ENCODE results near the gene TEX14.
"Not testable (repeated sequence)": the region's sequence is repeated elsewhere in the genome, so short reads cannot be mapped to it uniquely, and the experiment has no call there.

TEX14 gene

DNA sequence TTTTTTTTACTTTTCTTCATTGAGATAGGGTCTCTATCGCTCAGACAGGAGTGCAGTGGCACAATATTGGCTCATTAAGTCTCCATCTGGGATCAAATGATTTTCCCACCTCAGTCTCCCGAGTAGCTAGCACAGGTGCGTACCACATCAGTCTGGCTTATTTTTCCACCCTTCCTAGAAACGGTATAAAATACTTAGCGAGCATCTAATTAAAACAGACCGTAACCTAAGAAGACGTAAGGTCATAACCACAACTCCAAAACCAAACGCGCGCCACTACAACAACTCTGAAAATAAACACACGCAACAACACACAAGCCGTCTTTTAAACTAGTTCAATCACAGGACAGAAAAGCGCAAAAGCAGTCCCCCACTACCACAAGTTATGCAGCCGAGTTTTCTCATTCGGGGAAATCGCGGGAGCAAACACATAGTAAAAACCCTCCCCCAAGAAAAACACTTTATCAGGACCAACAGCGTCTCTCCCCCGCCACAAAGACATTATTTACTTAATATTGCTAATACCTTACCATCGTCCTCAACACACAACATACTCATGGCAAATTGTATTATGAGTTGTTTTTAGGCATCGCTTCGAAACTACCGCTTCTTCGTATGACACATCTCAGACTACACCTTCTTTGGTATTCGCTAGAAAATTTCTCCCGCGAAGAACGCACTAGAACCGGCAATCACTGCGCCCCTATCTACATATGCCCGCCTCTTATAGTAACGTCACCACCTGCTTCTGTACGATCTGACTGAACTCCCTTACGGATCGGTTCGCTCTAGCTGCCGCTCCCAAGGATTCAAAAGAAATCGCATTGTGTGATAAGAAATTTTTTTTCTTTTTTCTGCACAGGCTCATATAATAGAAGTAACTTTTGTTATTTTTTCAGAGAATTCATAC, 32.8 kb downstream of the TEX14 start:
- in situ Hi-C loops (cut with MboI; ENCODE audit: low sequenced_read_pairs): no loop called here

DNA sequence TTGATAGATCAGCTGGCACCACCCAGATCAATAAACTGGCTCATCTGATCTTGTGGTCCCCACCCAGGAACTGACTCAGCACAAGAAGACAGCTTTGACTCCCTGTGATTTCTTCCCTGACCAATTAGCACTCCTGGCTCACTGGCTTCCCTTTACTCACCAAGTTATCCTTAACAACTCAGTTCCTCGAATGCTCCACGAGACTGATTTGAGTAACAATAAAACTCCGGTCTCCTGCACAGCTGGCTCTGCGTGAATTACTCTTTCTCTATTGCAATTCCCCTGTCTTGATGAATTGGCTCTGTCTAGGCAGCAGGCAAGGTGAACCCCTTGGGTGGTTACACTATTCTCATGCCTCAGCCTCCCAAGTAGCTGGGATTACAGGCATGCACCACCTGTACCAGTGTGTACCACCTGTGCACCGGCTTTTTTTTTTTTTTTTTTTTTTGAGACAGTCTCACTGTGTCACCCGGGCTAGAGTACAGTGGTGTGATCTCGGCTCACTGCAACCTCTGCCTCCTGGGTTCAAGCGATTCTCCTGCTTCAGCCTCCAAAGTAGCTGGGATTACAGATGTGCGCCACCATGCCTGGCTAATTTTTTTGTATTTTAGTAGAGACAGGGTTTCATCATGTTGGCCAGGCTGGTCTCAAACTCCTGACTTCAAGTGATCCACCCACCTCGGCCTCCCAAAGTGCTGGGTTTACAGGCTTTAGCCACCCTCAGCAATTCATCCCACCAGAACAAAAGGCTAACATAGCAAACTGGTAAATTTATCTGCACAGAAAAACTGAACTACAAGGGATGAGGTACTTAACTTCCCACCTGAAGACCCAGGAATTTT, 33.7 kb downstream of the TEX14 start:
- in situ Hi-C loops (cut with MboI; ENCODE audit: low sequenced_read_pairs): not testable (repeated sequence)

DNA sequence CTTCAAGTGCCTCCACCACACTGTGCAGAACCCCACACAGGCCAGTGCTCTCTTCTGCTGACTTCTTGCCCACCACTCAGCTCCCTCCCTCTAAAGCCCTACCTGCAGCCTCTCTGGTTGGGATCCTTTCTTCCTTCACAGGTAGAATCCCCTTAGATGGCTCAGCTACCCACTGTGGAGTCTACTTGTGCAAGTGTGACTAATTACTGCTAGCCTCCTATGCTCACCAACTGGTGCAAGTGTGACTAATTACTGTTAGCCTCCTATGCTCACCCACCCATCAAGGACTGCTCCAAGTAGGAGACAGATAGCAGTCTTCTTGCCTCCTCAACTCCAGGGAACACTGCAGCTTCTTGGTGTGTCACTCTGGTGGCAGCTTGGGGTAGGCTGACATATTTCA, 43.6 kb downstream of the TEX14 start:
- in situ Hi-C loops (cut with MboI; ENCODE audit: low sequenced_read_pairs): no loop called here

DNA sequence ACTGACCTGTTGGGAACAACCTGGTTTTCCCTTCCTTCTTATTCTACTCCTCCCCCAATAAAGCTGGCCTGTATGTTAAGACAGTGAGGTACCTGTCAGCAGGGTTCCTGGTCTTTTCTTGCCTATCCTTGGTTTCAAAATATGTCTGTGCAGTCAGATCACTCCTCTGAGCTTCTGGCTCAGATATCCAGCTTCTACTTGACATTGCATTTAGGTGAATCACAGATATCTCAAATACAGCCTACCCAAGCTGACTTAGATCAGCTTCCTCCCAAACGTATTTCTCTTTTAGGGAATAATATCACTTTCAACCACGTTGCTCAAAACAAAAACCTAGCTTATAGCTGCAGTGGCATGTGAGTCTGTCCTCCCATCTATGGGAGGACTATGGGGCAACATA, 48.7 kb downstream of the TEX14 start:
- in situ Hi-C loops (cut with MboI; ENCODE audit: low sequenced_read_pairs): no loop called here

DNA sequence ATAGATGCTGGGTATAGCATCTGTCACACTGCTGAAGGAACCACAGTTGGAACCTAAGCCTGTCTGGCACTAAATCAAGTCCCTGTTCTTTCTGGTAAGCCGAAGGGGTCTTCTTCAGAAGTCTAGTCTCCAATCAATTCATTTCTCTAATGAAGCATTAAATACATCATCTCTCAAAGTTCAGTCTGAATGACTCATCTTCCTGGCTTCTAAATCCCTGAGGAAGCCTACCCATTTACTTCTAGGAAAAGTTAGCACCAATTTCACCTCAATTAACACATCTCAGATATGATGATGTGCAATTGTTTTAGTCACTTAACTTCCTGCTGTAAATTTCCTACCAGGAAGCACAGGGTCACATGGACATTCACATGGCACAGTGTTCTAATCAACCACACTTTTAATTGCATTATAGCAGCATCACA, 49.9 kb downstream of the TEX14 start:
- in situ Hi-C loops (cut with MboI; ENCODE audit: low sequenced_read_pairs): no loop called here

DNA sequence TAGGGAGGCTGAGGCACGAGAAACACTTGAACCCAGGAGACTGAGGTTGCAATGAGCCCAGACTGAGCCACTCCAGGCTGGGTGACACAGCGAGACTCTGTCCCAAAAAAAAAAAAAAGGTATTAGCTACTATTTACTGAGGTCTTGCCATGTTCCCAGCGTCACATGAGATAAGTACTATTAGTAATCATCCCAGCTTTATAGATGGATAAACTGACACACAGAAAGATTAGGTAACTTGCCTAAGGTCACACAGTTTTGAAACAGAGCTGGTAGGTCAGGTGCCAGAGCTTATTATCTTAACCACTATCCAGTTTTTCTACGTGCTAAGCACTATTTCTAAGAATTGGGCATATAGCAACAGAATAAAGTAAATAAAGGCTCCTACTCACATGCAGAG, 51.6 kb downstream of the TEX14 start:
- in situ Hi-C loops (cut with MboI; ENCODE audit: low sequenced_read_pairs): no loop called here

DNA sequence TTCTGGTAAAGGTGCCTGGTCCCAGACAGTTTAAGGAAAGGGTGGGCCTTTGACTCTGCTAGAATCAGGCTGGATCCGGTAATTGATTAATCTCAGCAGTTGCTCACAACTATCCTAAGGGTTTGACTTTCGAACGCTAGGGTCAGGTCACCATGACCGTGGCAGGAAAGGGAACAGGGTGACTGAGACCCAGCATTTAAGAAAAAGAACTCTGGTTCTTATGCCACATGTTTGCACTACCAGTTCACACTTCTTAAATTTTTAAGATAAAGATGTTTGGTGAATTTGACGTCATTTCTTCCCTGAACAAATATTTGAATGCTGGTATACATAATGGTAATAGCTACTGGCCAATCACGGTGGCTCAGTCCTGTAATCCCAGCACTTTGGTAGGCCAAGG, 52.2 kb downstream of the TEX14 start:
- in situ Hi-C loops (cut with MboI; ENCODE audit: low sequenced_read_pairs): no loop called here

DNA sequence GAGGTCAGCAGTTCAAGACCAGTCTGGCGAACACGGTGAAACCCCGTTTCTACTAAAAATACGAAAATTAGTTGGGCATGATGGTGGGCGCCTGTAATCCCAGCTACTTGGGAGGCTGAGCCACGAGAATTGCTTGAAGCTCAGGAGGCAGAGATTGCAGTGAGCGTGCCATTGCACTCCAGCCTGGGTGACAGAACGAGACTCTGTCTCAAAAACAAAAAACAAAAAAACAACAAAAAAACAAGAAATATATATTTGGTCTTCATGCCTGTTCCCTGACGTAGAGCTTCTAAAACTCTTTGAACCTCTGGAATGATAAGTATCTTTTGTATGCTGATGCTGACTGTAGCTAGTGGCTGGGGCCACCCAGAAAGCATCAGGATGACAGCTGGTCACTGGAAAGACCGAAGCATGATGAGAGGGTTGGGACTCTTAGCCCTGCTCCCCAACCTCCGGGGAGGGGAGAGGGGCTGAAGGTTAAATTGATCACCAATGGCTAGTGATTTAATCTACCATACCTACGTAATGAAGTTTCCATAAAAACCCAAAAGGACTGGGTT, 54.8 kb downstream of the TEX14 start:
- in situ Hi-C loops (cut with MboI; ENCODE audit: low sequenced_read_pairs): no loop called here

DNA sequence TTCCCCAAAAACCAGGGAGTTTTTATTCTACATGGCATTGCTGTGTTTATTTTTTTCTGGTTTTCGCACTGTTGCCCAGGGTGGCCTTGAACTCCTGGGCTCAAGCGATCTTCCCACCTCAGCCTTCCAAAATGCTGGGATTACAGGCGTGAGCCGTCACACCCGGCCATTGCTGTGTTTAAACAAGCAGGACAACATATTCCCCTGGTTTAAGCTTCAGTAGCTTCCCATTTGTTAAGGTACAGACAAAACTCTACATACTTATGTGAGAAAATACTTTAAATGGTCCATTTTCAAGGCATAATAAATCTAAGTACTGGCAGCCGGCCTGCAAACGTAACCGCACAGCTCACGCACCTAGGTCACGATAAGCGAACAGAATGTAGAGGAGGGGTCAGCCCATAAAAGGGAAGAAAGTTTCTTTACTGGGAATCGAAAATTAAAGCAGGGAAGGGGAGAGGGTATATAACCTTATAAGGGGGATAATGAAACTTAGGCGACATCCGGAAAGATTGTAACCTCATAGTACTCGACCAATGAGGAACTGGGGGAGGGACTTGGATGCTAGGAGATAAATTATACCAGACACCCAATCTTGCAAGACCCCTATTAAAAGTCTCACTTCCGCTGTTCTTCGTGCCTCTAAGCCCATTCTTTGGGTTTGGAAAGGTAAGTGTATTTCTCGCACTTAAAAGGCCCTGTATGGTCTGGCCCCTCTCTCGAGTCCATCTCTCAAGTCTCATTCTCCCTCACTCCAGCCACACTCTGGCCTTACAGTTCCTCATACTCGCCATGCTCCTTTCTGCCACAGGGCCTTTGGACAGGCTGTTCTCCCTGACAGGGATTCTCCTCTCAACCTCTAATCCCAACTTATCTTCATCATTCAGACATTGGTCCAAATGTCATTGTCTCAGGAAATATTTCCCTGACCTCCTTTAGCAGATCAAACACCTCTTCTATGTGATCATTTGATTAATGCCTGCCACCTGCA, 59.2 kb downstream of the TEX14 start:
- in situ Hi-C loops (cut with MboI; ENCODE audit: low sequenced_read_pairs): no loop called here

DNA sequence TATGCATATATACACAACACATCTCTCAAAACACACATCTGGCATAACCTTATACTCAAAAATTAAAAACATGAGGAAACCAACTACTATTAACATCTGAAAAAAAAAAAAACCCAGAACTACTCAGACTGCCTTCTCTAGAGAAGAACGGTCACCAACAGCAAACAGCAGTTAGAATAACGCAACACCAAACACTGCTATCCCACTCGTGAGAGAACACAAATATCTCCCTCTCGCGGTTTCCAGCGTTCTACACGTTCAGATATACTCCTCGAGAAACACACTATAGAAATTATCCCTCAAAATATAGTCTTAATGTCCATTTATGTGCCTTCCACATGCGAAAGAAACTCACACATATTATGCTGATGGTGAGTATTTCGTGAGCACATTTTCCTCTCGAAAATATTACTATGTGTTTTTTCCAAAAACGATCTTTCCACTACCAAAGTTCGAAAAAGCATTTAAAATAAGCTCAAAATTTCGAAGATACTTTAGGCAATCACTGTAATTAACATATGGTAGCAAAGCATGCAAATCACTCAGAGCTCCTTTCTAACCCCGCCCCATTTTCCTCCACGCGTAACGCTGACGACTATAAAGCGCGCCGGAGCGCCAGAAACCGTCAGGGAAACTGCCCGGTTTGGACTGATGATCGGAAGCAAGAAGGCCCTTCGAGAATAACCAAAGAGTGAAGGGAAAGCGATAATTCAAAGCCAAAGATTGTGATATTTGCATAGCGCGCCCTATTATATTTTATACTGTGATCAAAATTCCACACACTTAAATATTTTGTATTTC, 60.1 kb downstream of the TEX14 start:
- in situ Hi-C loops (cut with MboI; ENCODE audit: low sequenced_read_pairs): no loop called here

DNA sequence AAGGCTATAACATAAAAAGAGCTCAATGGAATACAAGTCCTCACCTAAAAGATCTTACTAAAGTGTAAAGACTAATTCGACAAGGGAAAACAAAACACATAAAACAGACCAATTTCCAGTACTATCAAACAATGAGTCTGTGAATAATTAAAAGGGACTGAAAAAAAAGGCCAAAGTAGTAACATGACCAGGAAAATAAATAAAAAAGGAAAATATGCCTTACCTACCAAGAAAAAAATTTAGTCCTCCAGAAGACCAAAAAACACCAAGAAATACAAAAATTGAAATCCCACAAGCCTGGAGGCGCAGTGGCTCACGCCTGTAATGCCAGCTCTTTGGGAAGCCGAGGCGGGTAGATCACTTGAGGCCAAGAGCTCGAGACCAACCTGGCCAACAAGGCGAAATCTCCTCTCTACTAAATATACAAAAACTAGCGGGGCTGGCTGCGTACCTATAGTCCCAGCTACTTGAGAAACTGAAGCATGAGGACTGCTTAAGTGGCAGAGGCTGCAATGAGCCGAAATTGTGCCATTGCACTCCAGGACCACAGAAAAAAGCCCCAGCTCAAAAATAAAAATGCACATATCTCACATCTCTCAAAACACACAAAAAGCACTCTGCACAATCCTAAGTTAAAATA, 60.8 kb downstream of the TEX14 start:
- in situ Hi-C loops (cut with MboI; ENCODE audit: low sequenced_read_pairs): no loop called here

DNA sequence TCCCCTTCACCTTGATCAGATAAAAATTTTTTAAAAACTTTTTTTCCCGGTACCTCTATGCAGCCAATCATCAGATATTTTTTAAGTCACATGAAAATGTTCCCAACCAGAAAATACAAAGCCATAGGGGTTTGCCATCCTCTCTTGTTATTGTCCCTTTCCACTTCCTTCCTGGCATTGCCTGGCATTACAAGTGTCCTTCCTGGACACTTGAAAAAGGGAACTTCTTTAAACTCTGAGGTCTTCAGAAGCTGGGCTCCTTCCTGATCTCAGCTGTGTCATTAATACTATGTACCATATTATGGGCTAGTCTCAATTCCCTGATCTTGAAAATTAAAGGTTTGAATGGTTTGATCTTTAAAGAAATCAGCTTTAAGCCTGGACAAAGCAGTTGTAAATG, 64.9 kb downstream of the TEX14 start:
- in situ Hi-C loops (cut with MboI; ENCODE audit: low sequenced_read_pairs): no loop called here

DNA sequence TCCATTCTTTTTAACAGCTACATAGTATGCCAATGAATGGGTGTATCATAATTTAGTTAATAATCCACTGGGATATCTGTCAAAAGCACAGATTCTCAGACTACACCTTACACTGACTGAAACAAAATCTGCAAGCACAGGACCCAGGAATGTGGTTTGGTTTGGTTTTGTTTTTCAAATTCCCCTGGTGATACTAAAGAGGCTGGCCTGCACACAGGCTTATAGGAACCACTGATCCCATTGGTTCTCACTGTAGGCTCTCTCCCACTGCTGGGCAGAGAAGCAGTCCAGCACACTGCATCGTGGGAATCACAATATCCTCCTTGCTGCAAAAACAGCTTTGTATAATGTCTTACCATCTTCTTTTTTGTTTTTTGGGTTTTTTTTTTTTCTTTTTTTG, 67.1 kb downstream of the TEX14 start:
- in situ Hi-C loops (cut with MboI; ENCODE audit: low sequenced_read_pairs): no loop called here

DNA sequence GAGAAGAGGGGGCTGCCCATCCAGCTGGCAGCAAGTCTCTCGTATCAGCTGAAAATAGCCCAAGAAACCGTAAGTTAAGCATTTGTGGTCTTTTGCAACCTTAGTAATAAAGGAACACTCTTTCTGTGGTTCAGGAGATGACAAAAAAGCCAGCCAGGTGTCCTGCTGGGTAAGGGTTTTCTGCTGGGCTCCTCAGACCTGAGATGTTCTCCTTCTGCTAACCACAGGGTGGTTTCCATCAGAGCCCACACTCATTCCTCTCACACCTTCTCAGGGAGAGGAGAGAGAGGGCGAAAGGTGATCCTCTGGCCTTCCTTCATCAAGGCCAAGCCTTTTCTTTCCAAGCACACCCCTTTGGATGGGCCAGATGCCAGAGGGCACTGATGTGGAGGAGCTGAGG, 70.7 kb downstream of the TEX14 start:
- in situ Hi-C loops (cut with MboI; ENCODE audit: low sequenced_read_pairs): no loop called here

DNA sequence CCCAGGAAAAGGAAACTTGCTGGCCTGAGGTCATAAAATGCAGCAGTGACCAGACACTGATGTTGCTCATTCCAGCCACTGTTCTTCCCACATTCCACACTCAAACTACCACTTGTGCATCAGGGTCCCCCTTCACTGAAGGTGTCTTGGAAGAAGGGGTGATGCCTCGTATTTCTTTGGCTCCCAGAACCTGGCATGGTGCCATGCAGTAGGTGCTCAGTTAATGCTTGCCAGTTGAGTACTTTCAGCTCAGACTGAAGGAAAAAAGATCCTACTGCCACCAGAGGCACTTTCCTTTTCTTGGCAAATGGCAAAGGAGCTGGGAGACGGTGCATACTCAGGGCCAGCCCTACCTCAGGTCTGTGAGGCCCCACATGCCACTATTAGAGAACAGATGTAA, 73.5 kb downstream of the TEX14 start:
- in situ Hi-C loops (cut with MboI; ENCODE audit: low sequenced_read_pairs): no loop called here

DNA sequence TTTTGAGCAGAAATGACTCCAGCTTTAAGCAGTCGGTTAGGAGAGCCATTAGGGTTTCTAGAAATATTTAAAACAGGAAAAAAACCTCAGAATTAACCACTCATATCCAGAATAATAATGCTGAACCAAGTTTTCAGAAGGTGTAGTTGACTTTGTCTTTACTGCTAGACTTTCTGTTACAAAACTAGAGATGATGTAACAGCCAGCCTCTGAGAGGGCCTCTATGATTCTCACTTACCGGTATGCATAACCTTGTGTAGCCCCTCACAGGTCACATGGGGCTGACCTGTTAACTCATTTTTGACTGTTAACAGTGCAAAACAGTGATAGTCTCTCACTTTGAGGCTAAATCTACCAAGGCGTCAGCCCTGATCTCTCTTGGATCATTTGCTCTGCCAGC, 74.3 kb downstream of the TEX14 start:
- in situ Hi-C loops (cut with MboI; ENCODE audit: low sequenced_read_pairs): no loop called here

DNA sequence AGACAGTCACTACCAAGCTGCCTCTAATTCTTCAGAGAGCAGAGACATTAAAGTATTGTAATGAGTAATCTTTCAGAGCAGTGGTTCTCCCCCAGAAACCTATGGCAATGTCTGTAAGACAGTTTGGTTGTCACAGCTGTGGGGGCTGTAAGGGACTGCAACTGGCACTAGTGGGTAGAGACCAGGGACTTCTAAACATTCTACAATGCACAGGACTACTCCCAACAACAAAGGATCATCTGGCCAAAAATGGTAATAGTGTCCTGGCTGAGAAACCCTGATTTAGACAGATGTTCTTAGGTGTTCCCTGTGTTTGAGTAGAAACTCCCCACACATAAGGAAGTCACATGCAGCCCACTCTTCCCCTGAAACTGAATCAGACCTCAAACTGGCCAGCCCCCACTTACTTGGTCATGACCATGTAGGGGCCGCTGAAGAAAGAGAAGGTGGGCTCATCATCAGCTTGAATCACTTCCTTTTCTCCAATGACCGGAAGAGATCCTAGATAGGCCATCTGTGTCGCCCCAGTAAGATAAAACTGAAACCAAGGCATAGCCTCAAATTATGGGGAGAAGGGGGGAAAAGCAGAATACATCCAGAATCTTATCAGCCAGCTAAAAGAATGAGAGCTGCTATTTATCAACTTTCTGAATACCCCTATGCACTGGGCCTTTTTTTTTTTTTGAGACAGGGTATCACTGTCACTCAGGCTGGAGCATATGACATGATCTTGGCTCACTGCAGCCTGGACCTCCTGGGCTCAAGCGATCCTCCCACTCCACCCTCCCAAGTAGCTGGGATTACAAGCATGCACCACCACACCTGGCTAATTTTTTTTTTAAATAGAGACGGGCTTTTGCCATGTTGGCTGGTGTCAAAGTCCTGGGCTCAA, 75.8 kb downstream of the TEX14 start:
- in situ Hi-C loops (cut with MboI; ENCODE audit: low sequenced_read_pairs): no loop called here

DNA sequence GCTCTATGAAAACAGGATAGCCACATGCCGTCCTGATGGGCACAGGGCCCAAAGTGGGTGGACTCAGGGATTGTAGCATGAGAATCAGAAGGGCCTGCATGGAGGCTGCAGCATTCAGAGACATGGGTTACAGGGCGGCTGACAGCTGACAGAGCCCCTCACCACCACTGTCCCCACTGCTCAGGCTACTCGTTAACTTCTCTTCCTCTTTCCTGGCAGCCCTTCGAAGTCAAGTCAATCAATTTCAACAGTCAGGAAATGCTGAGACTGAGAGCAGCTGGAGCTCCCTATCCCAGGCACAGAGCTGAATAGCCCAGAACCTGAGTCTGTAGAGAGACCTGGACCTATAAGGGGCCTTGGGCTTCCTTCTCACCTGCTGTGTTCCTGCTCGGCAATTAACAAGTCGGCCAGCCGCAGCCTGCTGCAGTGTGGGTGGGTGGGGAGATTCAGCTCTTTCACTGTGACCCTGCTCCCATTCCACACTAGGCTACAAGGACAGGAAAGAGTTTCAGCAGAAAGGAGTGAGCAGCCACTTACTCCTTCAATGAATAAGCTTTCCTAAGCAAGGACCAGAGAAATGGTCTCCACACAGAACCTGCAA, 76.9 kb downstream of the TEX14 start:
- in situ Hi-C loops (cut with MboI; ENCODE audit: low sequenced_read_pairs): no loop called here

Data from HL-60/S4 treated with phorbol 12-myristate 13-acetate at 8.2 ng/mL for 4 days and 3 days (cell line).